HCEC 1CT (cell line): Measurements from ENCODE around the gene CNTN1.

Experiments
- DNase-seq: peaks from one replicate; pipeline ENCODE4 v3.0.0-alpha.2; 2017

CNTN1 gene

GRCh38 chr12:40980427-40980961 lies 288.3 kb downstream of the CNTN1 start:
- no peak for DNase-seq

- DNase-seq: no peak
These were observed 293.8 kb downstream of the CNTN1 start for GRCh38 chr12:40986001-40986400.

GRCh38 chr12:40988355-40988754 lies 296.1 kb downstream of the CNTN1 start:
- no peak for DNase-seq

GRCh38 chr12:40988824-40989223 lies 296.6 kb downstream of the CNTN1 start:
- no peak for DNase-seq

DNA sequence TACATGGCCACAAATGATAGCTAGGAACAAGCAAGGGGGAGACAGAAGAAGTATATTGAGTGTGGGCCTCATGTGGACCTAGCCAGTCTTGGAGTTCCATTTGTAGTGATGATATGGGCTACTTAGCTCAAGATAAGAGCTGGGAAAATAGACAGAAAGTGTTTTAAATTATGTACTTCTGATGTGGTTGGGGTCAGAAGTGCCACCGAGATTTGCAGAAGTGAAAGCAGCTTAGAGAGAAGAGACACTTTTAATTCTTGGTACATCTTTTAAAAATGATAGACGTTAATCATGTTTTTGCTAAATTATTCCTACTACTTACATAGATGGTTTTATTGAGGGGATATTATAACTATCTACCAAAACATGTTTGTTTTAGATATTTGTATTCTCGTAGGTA lies 297.5 kb downstream of the CNTN1 start:
- DNase-seq: no peak

DNA sequence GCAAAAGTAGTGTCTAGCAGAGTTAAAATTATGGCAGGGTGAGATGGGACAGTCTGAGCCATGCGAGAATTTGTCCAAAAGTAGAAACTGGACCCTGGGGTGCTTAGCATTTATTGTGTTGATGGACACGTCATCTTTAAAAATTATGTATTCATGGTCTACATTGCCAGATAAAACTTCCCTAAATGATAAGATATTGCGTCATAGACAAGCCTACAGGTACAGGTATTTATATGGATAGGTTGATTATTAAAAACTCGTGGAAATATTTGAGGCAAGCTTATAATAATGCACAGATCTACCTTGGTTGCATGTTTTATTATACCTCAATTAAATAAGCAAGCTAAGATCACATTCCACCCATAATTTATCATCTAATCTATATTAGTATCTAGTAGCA lies 299.9 kb downstream of the CNTN1 start:
- DNase-seq: no peak

- no peak for DNase-seq
These were observed 300.4 kb downstream of the CNTN1 start for GRCh38 chr12:40992674-40993073.

- DNase-seq: no peak
These were observed 300.9 kb downstream of the CNTN1 start for GRCh38 chr12:40993158-40993557.

GRCh38 chr12:40996091-40996490 lies 303.9 kb downstream of the CNTN1 start:
- no peak for DNase-seq

- no peak for DNase-seq
These were observed 307.0 kb downstream of the CNTN1 start for GRCh38 chr12:40999210-40999609.

GRCh38 chr12:41008472-41008871 lies 316.2 kb downstream of the CNTN1 start:
- DNase-seq: no peak

GRCh38 chr12:41011939-41012338 lies 319.7 kb downstream of the CNTN1 start:
- DNase-seq: no peak

- peak; percentile 5 for DNase-seq
These were observed 321.8 kb downstream of the CNTN1 start for GRCh38 chr12:41013881-41014642.

GRCh38 chr12:41014643-41015020 lies 322.4 kb downstream of the CNTN1 start:
- no peak for DNase-seq

- no peak for DNase-seq
These were observed 325.8 kb downstream of the CNTN1 start for GRCh38 chr12:41018010-41018409.

GRCh38 chr12:41019461-41019860 lies 327.2 kb downstream of the CNTN1 start:
- no peak for DNase-seq

- no peak for DNase-seq
These were observed 331.6 kb downstream of the CNTN1 start for GRCh38 chr12:41023836-41024235.

- DNase-seq: no peak
These were observed 333.9 kb downstream of the CNTN1 start for GRCh38 chr12:41026151-41026550.

- no peak for DNase-seq
These were observed 340.1 kb downstream of the CNTN1 start for GRCh38 chr12:41032386-41032785.

DNA sequence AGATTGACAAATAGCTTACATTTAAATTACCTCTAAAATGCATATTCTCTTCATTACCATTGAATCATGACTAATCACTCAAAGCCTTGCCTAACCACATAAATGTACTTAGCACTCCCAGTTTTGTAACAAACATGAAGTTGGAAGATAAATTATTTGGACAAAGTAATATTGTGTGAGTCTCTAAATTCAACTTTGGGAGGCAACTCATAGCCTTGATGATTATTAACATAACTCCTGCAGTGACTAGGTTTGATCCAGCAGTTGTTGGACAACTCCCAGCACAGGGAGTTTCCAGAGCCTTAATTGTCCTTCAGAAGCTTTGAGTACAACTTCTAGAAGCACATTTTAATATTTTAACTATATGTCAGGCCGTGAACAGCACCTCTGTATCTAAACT lies 342.4 kb downstream of the CNTN1 start:
- DNase-seq: peak; percentile 23

GRCh38 chr12:41039461-41039860 lies 347.2 kb downstream of the CNTN1 start:
- no peak for DNase-seq

DNA sequence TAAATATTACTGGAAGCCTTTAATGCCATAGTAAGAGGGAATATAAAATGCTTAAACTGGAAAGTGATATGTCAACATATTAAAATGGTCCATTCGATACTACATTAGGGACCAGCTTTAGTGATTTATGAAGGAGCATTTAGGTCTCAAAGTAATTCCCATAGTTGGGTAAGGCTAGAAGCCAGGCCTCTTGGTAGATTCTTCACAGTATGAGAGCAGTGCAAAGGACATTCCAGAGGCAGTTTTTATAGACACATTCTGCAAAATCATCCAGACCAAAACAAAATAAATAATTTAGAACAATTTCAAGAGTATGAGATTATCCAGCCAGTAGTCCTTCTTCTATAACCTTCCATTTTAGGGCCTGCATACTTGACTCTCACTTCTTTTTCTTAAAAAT lies 353.3 kb downstream of the CNTN1 start:
- no peak for DNase-seq

DNA sequence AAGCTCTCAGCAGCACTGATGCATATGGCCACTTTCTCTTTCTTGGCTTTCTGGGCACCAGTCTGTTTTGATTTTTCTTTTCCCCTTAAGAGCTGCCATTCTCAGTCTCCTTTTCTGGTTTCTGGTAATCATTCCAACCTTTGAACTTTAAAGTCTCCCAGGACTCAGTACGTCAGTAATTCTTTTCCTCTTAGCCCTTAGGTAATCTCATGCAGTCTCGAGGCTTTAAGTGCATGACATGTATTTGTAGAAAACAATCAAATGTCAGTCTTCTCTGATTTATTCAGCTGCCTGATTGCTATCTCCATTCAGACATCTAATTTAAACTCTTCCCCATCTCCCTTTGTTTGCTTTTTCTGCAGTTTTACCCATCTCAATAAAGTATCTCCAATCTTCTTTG lies 356.8 kb downstream of the CNTN1 start:
- DNase-seq: no peak

DNA sequence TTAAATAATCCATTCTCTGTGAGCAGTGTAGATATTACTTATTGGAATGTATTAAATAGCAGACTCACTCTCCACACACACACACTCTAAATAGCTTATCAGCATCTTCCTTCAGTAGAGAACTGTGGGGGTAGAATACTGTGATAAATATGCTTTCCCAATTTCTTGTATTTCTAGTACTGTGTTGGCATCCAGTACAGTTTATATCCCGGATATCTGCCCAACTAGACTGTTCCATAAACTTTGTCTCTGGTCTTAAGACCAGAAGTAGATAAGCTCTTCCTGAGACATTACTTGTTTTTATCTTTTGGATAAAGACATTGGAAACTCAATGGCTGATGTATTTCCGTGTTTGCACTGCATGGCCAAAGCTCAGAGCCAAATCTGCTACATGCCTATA lies 359.7 kb downstream of the CNTN1 start:
- DNase-seq: no peak

GRCh38 chr12:41052441-41052840 lies 360.2 kb downstream of the CNTN1 start:
- DNase-seq: no peak
